Activated T-cell treated with anti-CD3 and anti-CD28 coated beads, Interleukin-2, amount 50 U/mL, for 48 hours (primary cell): ENCODE data around the gene LY9.

Experiments used
- DNase-seq, 2 experiments: peaks; one replicate each; pipeline ENCODE4 v3.0.0-alpha.2; 2020

LY9 gene

DNA sequence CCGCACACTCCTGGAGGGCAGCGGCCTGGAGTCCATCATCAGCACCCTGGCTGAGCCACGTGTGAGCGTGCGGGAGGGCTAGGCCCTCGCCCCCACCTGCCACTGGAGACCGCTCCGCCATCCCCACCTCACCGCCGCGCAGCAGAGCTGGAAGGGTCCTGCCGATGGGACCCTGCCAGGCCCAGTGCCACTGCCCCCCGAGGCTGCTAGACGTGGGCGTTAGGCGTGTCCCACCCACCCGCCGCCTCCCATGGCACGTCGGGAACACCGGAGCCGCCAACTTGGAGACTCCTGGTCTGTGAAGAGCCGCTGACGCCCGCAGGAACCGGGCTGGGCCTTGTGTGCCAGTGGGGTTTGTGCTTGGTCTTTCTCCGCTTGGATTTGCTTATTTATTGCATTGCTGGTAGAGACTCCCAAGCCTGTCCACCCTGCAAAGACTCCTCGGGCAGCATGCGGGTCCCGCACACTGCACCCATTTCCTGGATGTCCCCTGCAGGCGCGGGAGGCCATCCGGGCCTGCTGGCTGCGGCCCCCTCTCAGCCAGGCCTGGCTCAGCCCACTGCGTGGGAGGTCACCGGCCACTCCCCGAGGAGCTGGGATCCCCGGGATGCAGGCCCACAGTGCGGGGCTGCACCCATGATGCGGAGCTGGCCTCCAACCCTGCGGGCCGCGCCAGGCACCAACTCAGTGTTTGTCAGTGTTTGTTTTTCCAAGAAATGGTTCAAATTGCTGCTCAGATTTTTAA, 6.0 kb downstream of the LY9 start:
- DNase-seq, result no peak

GRCh38 chr1:160806109-160806665, 10.2 kb downstream of the LY9 start:
- DNase-seq, result no peak

GRCh38 chr1:160806784-160807183, 10.8 kb downstream of the LY9 start:
- DNase-seq, result no peak

GRCh38 chr1:160807247-160807646, 11.3 kb downstream of the LY9 start:
- DNase-seq, result no peak

GRCh38 chr1:160807738-160808137, 11.8 kb downstream of the LY9 start:
- no peak for DNase-seq

DNA sequence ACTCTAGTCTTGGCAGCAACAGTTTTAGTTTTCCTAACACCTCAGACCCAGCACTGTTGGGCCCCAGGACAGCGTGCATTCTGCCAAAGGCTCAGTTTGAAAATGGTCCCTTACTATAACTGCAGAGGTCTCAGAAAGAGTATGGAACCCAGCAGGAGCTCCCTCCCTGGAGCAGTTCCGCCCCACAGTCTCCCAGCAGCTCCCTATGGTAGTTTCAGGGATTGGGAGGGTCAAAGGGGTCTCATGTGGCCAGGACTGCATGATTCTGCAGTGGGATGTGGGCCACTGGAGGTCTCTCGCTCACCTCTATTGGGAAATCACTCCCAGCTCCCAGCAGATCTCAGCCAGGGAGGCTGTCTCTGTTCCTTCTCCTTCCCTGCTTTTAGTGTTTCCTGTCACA, 12.3 kb downstream of the LY9 start:
- no peak for DNase-seq

DNA sequence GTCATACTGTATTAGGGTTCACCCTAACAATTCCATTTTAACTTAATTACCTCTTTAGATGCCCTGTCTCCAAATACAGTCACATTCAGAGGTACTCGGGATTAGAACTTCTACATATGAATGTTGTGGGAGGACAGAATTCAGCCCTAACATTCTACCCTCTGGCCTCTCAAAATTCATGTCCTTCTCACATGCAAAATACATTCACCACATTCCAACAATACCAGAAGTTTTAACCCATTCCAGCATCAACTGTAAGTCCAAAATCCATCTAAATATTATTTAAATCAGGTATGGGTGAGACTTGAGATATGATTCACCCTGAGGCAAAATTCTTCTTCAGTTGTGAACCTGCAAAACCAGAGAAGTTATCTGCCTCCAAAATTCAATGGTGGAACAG, 14.5 kb downstream of the LY9 start:
- no peak for DNase-seq

- no peak for DNase-seq
These were observed 15.2 kb downstream of the LY9 start for GRCh38 chr1:160811147-160811546.

DNA sequence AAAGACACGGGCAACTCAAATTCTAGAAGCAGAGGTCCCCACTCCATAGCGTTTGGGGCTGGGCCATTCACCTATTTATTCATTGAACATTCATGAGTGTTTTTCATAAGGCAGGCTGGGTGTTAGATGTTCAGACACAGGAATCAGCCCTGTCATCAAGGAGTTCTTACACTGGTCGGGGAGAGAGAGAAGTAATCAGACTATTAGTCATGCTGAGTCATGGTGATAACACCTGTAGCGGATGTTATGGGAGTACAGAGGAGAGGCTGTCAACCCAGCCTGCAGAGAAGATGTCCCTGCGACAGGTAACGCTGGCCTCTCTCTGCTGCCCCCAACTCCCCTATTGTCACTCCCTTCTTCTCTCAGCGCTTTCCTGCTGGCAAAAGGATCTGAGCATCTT, 17.2 kb downstream of the LY9 start:
- DNase-seq, result no peak

- DNase-seq, result no peak
These were observed 18.3 kb downstream of the LY9 start for GRCh38 chr1:160814316-160814715.

DNA sequence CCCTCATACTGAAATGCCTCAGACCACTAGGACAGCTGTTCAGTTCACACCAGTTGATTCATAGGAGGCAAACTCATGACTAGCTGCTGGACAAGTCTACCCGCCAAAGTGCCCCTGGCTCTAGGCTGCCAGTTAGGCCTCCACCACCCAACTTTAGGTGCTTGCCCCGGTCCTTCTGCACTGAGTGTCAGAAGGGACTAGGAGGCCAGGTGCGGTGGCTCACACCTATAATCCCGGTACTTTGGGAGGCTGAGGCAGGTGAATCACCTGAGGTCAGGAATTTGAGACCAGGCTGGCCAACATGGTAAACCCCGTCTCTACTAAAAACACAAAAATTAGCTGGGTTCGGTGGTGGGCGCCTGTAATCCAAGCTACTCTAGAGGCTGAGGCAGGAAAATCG, 18.9 kb downstream of the LY9 start:
- no peak for DNase-seq

DNA sequence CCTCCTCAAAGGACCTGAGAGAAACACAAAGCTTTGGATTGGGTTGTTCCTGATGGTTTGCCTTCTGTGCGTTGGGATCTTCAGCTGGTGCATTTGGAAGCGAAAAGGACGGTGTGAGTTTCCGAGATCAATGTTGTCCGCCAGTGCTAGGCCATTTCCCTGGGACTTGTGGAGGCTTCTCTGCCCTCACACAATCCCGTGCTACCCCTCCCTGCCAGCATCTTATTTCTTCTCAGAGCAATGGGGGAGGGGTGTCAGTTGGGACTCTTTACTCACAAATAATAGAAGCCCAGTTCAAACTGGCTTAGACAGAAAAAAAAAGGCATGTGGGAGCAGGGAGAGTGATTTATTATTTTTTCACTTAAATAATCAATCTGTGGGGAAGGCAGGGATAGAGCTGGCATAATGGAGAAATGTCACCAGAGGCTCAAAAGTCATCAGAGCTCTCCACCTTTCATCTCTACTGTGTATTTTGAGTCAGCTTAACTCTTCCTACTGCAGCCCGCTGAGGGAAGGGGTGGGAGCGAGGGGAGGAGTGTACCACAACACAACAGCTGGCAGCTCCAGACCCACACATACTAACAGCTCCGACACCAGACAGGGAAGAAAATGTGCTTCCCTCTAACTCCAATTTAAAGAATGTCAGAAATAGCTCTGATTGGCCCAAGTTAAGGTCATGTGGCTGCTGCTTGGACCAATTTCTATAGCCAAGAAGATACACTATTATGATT, 22.4 kb downstream of the LY9 start:
- no peak for DNase-seq

DNA sequence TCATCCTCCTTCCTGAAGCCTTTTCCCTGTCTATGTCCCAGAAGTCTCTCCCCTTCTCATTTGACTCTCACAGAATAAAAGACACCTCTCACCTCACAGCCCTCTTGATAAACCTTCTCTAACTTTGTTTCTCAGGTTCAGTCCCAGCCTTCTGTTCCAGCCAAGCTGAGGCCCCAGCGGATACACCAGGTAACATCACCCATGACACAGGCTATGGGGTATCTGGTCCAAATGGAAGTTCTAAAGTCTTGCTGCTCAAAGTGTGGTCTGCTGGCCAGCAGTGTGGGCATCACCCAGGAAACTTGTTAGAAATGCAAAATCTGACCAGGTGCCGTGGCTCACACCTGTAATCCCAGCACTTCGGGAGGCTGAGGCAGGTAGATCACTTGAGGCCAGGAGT, 23.2 kb downstream of the LY9 start:
- no peak for DNase-seq

DNA sequence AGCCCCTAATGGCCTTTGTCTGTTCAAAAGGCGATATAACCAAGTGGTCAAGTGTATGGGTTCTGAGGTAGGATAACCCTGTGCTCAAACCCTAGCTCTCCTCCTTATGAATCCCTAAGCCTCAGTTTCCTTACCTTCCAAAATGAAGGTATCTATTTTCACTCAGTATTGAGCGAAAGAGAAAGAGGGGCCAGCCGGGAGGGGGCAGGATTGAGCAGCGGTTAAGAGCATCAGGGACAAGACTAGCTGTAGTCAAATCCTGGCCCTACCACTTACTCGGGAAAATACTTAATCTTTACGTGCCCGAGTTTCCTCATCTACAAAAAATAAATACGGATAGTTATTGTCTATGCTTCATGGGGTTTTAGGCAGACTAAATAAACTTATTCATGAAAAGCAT, 25.7 kb downstream of the LY9 start:
- DNase-seq, result no peak

GRCh38 chr1:160823296-160823695, 27.3 kb downstream of the LY9 start:
- no peak for DNase-seq

DNA sequence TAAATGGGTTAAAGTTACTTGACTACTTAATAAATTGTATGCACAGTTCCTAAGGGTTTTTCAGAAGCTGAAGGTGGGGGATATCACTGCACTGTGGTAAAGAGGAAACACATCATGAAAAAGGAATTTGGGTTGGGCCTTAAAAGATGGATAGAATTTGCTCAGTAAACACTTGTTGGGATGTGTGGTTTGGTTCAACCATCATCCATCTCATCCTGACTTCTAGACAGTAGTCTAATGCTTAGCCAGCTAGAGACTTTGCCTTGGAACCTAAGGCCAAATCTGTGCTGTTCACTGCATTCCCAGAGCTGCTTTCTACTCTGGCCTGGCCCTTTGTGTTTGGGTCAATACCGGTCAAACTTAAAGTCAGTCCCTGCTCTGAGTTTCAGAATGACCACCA, 30.6 kb downstream of the LY9 start:
- DNase-seq, result no peak

- DNase-seq, result no peak
These were observed 31.4 kb downstream of the LY9 start for GRCh38 chr1:160827418-160827817.

GRCh38 chr1:160829766-160830165, 33.8 kb downstream of the LY9 start:
- no peak for DNase-seq

DNA sequence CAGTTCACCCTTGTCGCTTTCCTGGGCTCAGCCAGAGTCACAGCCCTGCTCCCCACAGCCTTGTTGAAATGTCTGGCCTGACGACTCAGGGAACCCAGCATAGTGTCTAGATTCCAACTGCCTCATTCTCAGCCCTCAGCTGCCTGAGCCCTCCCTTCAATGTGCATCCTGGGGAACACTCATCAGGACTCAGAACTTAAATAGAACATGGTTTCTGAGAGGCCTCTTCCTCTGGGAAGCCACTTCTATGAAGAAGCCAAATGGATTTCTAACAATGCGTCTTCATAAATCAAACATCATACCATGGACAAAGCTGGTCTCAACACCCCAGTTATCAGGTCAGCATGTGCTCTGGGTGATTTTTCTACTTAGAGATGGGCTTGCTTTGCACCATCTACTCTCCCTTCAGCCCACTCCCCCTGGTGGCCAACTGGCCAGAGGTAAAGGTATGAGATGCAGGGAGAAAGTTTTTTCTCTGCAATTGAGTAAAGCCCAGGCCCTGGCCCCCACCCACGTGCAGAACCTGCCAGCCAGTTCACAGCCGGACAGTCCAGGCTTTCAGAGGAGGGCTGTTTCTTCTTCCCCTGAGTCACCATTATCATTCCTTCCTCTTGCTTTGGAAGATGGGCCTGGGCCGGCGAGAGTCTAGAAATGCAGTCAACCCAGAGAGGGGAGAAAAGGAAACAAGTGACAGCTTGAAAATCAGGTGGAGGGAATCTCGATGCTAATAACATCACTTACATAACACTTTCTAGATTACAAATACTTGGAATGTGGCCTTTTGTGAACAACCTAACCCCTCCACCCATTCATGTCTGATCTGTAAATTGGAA, 34.6 kb downstream of the LY9 start:
- DNase-seq, result peak; percentile 86 to 88

GRCh38 chr1:160834945-160835565, 39.1 kb downstream of the LY9 start:
- peak; percentile 39 to 52 for DNase-seq

GRCh38 chr1:160835751-160836150, 39.8 kb downstream of the LY9 start:
- no peak for DNase-seq

- peak in 1 of 2 experiments; percentile 35 for DNase-seq
These were observed 40.6 kb downstream of the LY9 start for GRCh38 chr1:160836561-160836960.

DNA sequence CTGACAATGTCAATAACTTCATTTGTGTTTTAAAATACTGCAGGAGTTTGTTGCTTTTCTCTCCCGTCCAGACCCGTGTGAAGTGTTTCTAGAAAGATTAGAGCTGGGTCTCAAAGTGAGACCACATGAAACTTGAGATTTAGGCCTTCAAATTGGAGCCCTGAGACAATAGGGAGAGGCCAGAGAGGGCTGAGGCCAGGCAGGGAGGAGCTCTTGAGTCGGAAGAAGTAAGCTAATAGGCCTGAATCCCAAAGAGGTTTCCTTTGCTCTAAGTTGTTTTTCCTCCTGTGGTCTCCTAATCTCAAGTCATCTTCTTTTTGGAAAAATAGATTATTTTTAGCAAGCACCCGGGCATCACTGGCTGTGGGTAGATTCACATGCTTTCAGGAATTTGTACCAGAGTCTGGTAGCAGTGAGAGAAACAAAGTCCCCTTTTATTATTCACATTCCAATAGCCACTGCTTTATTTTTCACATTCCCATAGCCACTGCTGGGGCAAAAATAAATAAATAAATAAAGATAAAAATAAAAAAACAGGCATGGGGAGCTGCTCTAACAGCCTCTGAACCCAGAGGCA, 41.1 kb downstream of the LY9 start:
- DNase-seq, result no peak
